ENCODE results near the gene HS3ST2. TPM values are rescaled to one million over a fixed set of nuclear protein-coding genes. Genes with fewer than 3 reads are reported as not detected.

HS3ST2 gene
- total and polyA plus RNA-seq, 2 of the 8 experiments (the other 6 are each of a cell fraction or from before 2014, with no cell fraction given): 1.7 to 3.7 TPM

- TF ChIP-seq ATF3 (IDR thresholded peaks at IDR 0.05; ENCODE audit: insufficient read depth, low read depth, low read length) (no peak), CBX8 (IDR thresholded peaks at IDR 0.05; ENCODE audit: borderline replicate concordance, low read depth, low read length) (no peak), SP1 (IDR thresholded peaks at IDR 0.05; ENCODE audit: low read depth, low read length) (no peak), CHD7 (IDR thresholded peaks at IDR 0.05; ENCODE audit: insufficient replicate concordance, low read length) (no peak), E2F6 (IDR thresholded peaks at IDR 0.05) (peak; percentile 52; the same call in 1 of the 2 replicates), SIN3A (conservative IDR thresholded peaks at IDR 0.05 in 1 of 2, IDR thresholded peaks at IDR 0.05 in 1 of 2; ENCODE audit: low read depth in 1 of 2, low read length in 2 of 2) (peak; percentile 96 to 98), ZNF274 (IDR thresholded peaks at IDR 0.05; ENCODE audit: borderline replicate concordance, extremely low read depth, low read length) (no peak), NRF1 (IDR thresholded peaks at IDR 0.05; ENCODE audit: low read depth, low read length) (no peak), TEAD4 (IDR thresholded peaks at IDR 0.05; ENCODE audit: low read depth, low read length) (no peak)
Measured at GRCh38 chr16:22813223-22813947, 577 bp upstream of the HS3ST2 start (continued).
